Transverse colon (tissue), 3 donors: ENCODE measurements around the gene PSKH1.

Experiments
- CTCF ChIP-seq, 5 experiments: fragments of 200-600 bp in 3 of 5; fragments of 450-650 bp in 2 of 5; sonication (generic) in 3 of 5; IDR thresholded peaks; 1 replicate in 2 of 5; 2 replicates in 3 of 5; pipeline ENCODE4 v1.5.1; 2016 to 2017; ENCODE audit warnings: antibody characterized with exemption in 5 of 5, inconsistent platforms in 3 of 5, mild to moderate bottlenecking in 2 of 5, moderate library complexity in 1 of 5
- EP300 ChIP-seq: sonication (generic); formaldehyde crosslinking; IDR thresholded peaks from one replicate; pipeline ENCODE4 v1.6.1; 2017; ENCODE audit warnings: antibody characterized with exemption, low read depth
- POLR2A ChIP-seq: fragments of 450-650 bp; IDR thresholded peaks from one replicate; pipeline ENCODE4 v1.6.1; 2016; ENCODE audit warnings: antibody characterized with exemption, mild to moderate bottlenecking, moderate library complexity

- TF ChIP-seq CTCF (IDR thresholded peaks at IDR 0.05) (no peak), POLR2A (no peak), EP300 (no peak)
Measured at GRCh38 chr16:67885545-67885944, 7.5 kb upstream of the PSKH1 start.
